Spleen (tissue), 11 donors: ENCODE results near the gene TMEM208. TPM values are rescaled to one million over a fixed set of nuclear protein-coding genes. Genes with fewer than 3 reads are reported as not detected.
A peak's percentile ranks its signal among the peaks of the same experiment; 100 is the strongest.

ENCODE experiments used
- DNase-seq: peaks from one replicate; pipeline ENCODE4 v3.0.0-alpha.2; 2020
- H3K27ac ChIP-seq, 8 donors: fragments of 200-600 bp; sonication (generic) in 7 of 8; 1 replicate in 4 of 8; 2 replicates in 4 of 8; pipeline versions ENCODE4 v1.5.0 to v1.8.0; 2016 to 2021; ENCODE audit warnings: inconsistent platforms in 4 of 8, mild to moderate bottlenecking in 4 of 8, moderate library complexity in 1 of 8
- H3K27me3 ChIP-seq, 7 donors: fragments of 200-600 bp; sonication (generic) in 6 of 7; replicated peaks in 1 of 7; 1 replicate in 4 of 7; 2 replicates in 3 of 7; pipeline versions ENCODE4 v1.5.0 to v1.8.0; 2016 to 2021; ENCODE audit warnings: inconsistent platforms in 3 of 7, mild to moderate bottlenecking in 1 of 7
- H3K36me3 ChIP-seq, 6 donors: fragments of 200-600 bp; sonication (generic) in 5 of 6; 1 replicate in 4 of 6; 2 replicates in 2 of 6; pipeline versions ENCODE4 v1.5.0 to v1.8.0; 2016 to 2021; ENCODE audit warnings: inconsistent platforms in 2 of 6
- H3K4me1 ChIP-seq, 6 donors: fragments of 200-600 bp; sonication (generic) in 5 of 6; 1 replicate in 3 of 6; 2 replicates in 3 of 6; pipeline versions ENCODE4 v1.5.0 to v1.8.0; 2016 to 2021; ENCODE audit warnings: inconsistent platforms in 3 of 6
- H3K4me3 ChIP-seq, 8 donors: fragments of 200-600 bp; sonication (generic) in 7 of 8; 1 replicate in 4 of 8; 2 replicates in 4 of 8; pipeline versions ENCODE4 v1.5.0 to v1.8.0; 2016 to 2021; ENCODE audit warnings: inconsistent platforms in 4 of 8, mild to moderate bottlenecking in 4 of 8, moderate library complexity in 2 of 8
- H3K9me3 ChIP-seq, 8 donors: fragments of 200-600 bp; sonication (generic) in 7 of 8; 1 replicate in 4 of 8; 2 replicates in 4 of 8; pipeline versions ENCODE4 v1.5.0 to v1.8.0; 2016 to 2021; ENCODE audit warnings: inconsistent platforms in 4 of 8
- POLR2A ChIP-seq, 3 donors: fragments of 450-650 bp; IDR thresholded peaks; one replicate each; pipeline ENCODE4 v1.5.1; 2017; ENCODE audit warnings: antibody characterized with exemption in 3 of 3, mild to moderate bottlenecking in 1 of 3
- POLR2AphosphoS5 ChIP-seq, 3 donors: sonication (generic); formaldehyde crosslinking; IDR thresholded peaks; one replicate each; pipeline ENCODE4 v1.5.1; 2017; ENCODE audit warnings: antibody characterized with exemption in 3 of 3
- WGBS, 5 donors: extraction: QIAGEN DNeasy Blood & Tissue Kit in 3 of 5; methylation state at CpG; one replicate each; pipeline versions ENCODE4 v1.1.5 to v1.1.7; 2013 to 2018; 5-methylcytosine and 5-hydroxymethylcytosine counted together
- intact Hi-C: fragments of 100-400 bp; cut with DNase I; formaldehyde crosslinking; loops from one replicate; pipeline ENCODE4 v1.15.0; 2023; ENCODE audit warnings: low total_unique reads
- polyA plus RNA-seq, 3 donors: library from polyadenylated mRNA; stranded (reverse); fragments of 200-250 nt; gene quantifications; one replicate each; pipeline ENCODE4 v1.2.1, GENCODE V29; 2013
- total RNA-seq, 7 donors: library from RNA; depleted of rRNA in 3 of 7; stranded (reverse); fragments of >200 nt in 3 of 7; fragmentation: NEBNext Ultra II Directional in 4 of 7; extraction: Animal tissue kit (Norgen Biotek cat#: 25700) in 4 of 7; gene quantifications; one replicate each; pipeline versions ENCODE4 v1.1.0 to v1.2.1, GENCODE V29; 2016 to 2021
- TF ChIP-seq, protein P1 (sequence below), 11 experiments: fragments of 200-600 bp in 7 of 11; fragments of 450-650 bp in 4 of 11; sonication (generic) in 4 of 11; IDR thresholded peaks in 8 of 11; conservative IDR thresholded peaks in 3 of 11; 1 replicate in 7 of 11; 2 replicates in 4 of 11; pipeline versions ENCODE4 v1.4.0 to v1.8.0; 2016 to 2021; ENCODE audit warnings: antibody characterized with exemption in 11 of 11, inconsistent platforms in 4 of 11, mild to moderate bottlenecking in 1 of 11
- donor health status: healthy with polysubstance abuse.
- donor health status: DM: no; HTN: no; CAD: no; lungs with moderate emphysema.
- donor health status: DM: no; HTN: no; CAD: no.
- donor health status: Bipolar disorder and iron deficiency.
- donor health status: healthy.
- donor health status: DM: no; HTN: no; CAD: no.
- donor health status: DM: yes; HTN: yes; CAD: no.

The TMEM208 gene
- total and polyA plus RNA-seq, 10 donors, result 28.1 to 68.7 (median 35.8) TPM

DNA sequence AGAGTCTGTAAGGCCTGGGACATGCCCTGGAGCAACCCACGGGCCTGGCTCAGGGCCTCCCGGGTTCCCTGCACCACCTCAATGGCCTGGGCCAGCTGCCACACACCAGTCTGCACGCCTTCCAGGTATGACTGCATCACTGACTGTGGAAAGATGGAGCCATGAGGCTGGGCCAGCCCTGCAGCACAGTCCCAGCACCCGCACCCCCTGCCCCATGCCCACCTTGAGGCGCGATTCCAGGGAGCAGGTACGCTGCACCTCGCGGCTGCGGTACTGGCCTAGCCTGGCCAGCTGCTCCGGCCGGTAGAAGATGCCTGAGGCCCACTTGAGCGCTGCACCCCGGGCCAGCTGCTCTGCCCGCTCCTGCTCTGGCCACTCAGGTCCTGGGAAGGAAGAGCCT lies 38.1 kb upstream of the TMEM208 start:
- H3K9me3 ChIP-seq, result no peaks in the 10 kb centered on the region
- DNase-seq, result no peak
- H3K27ac ChIP-seq, result peak overlapping the region in 4 of 8 donors; percentile 21 to 95 (median 70)
- H3K4me3 ChIP-seq, result peak overlapping the region in 6 of 8 donors; percentile 13 to 69 (median 44)
- WGBS, 5 donors, result 78 to 97% (median 87%) methylated on average over 6 to 15 of the region's 15 CpGs
- intact Hi-C loops, result no loop called here
- peaks cover 35 to 85% (median 61%) of the 10 kb centered on the region in 6 donors for H3K4me1 ChIP-seq
- H3K36me3 ChIP-seq, result peaks cover 0 to 22% (median under 1%) of the 10 kb centered on the region in 6 donors
- TF ChIP-seq POLR2AphosphoS5 (IDR thresholded peaks at IDR 0.05) (no peak), POLR2A (IDR thresholded peaks at IDR 0.05) (no peak)
- TF ChIP-seq, protein P1, sequence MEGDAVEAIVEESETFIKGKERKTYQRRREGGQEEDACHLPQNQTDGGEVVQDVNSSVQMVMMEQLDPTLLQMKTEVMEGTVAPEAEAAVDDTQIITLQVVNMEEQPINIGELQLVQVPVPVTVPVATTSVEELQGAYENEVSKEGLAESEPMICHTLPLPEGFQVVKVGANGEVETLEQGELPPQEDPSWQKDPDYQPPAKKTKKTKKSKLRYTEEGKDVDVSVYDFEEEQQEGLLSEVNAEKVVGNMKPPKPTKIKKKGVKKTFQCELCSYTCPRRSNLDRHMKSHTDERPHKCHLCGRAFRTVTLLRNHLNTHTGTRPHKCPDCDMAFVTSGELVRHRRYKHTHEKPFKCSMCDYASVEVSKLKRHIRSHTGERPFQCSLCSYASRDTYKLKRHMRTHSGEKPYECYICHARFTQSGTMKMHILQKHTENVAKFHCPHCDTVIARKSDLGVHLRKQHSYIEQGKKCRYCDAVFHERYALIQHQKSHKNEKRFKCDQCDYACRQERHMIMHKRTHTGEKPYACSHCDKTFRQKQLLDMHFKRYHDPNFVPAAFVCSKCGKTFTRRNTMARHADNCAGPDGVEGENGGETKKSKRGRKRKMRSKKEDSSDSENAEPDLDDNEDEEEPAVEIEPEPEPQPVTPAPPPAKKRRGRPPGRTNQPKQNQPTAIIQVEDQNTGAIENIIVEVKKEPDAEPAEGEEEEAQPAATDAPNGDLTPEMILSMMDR (IDR thresholded peaks at IDR 0.05 in 8 of 11, conservative IDR thresholded peaks at IDR 0.05 in 3 of 11), result no peak
- H3K27me3 ChIP-seq, result peaks cover 0 to 32% (median 0%) of the 10 kb centered on the region in 7 donors

GRCh38 chr16:67190041-67190440 lies 36.9 kb upstream of the TMEM208 start, which contains the start of gene EXOC3L1:
Gene EXOC3L1 (minus strand): TSS chr16:67190136. CDS start chr16:67189676, 460 bp downstream.
- H3K4me1 ChIP-seq, result peaks cover 31 to 87% (median 59%) of the 10 kb centered on the region in 6 donors
- peak within 1 kb of the TSS in 7 of 8 donors; percentile 29 to 69 (median 43) for H3K4me3 ChIP-seq
- intact Hi-C loops, result no loop called here
- no peak for DNase-seq
- H3K27ac ChIP-seq, result peak within 1 kb of the TSS in 7 of 8 donors; percentile 11 to 95 (median 74)
- WGBS, 5 donors, result 30 to 61% (median 46%) methylated on average over 6 of the region's 6 CpGs
- peaks cover 0 to 34% (median 12%) of the 10 kb centered on the region in 6 donors for H3K36me3 ChIP-seq
- TF ChIP-seq POLR2AphosphoS5 (IDR thresholded peaks at IDR 0.05) (peak in 2 of 3 donors; percentile 45 to 63), POLR2A (IDR thresholded peaks at IDR 0.05) (no peak)
- TF ChIP-seq, protein P1 (IDR thresholded peaks at IDR 0.05 in 8 of 11, conservative IDR thresholded peaks at IDR 0.05 in 3 of 11), result no peak
- H3K9me3 ChIP-seq, result no peaks in the 10 kb centered on the region
- peaks cover 0 to 25% (median 0%) of the 10 kb centered on the region in 7 donors for H3K27me3 ChIP-seq

- Histone ChIP-seq H3K27me3 (peaks cover 0 to 21% (median 0%) of the 10 kb centered on the region in 7 donors), H3K4me1 (peaks cover 29 to 87% (median 55%) of the 10 kb centered on the region in 6 donors), H3K4me3 (peak overlapping the region in 5 of 8 donors; percentile 35 to 69 (median 46)), H3K9me3 (no peaks in the 10 kb centered on the region), H3K36me3 (peaks cover 0 to 41% (median 19%) of the 10 kb centered on the region in 6 donors), H3K27ac (peak overlapping the region in 7 of 8 donors; percentile 11 to 95 (median 84))
- TF ChIP-seq, protein P1 (IDR thresholded peaks at IDR 0.05 in 8 of 11, conservative IDR thresholded peaks at IDR 0.05 in 3 of 11), result no peak
- no peak for TF ChIP-seq POLR2A (IDR thresholded peaks at IDR 0.05)
- TF ChIP-seq POLR2AphosphoS5 (IDR thresholded peaks at IDR 0.05), result no peak
- no peak for DNase-seq
- intact Hi-C loops, result no loop called here
- WGBS, 5 donors, result 74 to 86% (median 78%) methylated on average over 11 to 13 of the region's 13 CpGs
Measured at GRCh38 chr16:67190448-67191399, 36.2 kb upstream of the TMEM208 start.
